Measurements from ENCODE around the gene PCDH9.
"Not testable (repeated sequence)": the region's sequence is repeated elsewhere in the genome, so short reads cannot be mapped to it uniquely, and the experiment has no call there.

Gene PCDH9

GRCh38 chr13:66811455-66811854, 418.7 kb downstream of the PCDH9 start:
- no peak for FAIRE-seq

- FAIRE-seq = peak; percentile 85
These were observed 420.7 kb downstream of the PCDH9 start for GRCh38 chr13:66809485-66809884.

GRCh38 chr13:66807251-66807650, 422.9 kb downstream of the PCDH9 start:
- no peak for FAIRE-seq

GRCh38 chr13:66805657-66806056, 424.5 kb downstream of the PCDH9 start:
- peak; percentile 46 for FAIRE-seq

- peak; percentile 33 for FAIRE-seq
These were observed 426.2 kb downstream of the PCDH9 start for GRCh38 chr13:66803808-66804456.

- FAIRE-seq = no peak
These were observed 426.9 kb downstream of the PCDH9 start for GRCh38 chr13:66803013-66803807.

- FAIRE-seq = no peak
These were observed 434.5 kb downstream of the PCDH9 start for GRCh38 chr13:66795636-66796035.

GRCh38 chr13:66794340-66795031, 435.6 kb downstream of the PCDH9 start:
- FAIRE-seq = no peak

DNA sequence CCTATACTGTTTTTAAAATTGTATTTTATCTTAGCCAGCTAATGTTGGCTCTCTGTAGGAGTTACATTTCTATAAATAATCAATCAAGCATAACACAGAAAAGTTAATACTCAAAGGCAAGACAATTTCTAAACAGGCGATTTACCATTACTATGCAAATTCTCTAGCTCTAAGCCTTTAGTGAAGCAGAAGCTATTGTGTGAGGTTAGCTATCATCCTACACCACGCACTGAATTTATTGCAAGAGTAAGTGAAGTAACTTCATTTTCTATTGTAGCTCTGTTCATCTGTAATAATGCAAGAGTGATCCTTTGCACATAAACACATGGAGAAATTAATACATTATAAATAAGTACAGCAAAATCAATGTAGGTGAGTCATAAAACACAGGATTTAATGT, 439.3 kb downstream of the PCDH9 start:
- FAIRE-seq = no peak

- FAIRE-seq = no peak
These were observed 448.9 kb downstream of the PCDH9 start for GRCh38 chr13:66781241-66781640.

GRCh38 chr13:66780814-66781213, 449.3 kb downstream of the PCDH9 start:
- FAIRE-seq = no peak

GRCh38 chr13:66778461-66778860, 451.7 kb downstream of the PCDH9 start:
- FAIRE-seq = no peak

DNA sequence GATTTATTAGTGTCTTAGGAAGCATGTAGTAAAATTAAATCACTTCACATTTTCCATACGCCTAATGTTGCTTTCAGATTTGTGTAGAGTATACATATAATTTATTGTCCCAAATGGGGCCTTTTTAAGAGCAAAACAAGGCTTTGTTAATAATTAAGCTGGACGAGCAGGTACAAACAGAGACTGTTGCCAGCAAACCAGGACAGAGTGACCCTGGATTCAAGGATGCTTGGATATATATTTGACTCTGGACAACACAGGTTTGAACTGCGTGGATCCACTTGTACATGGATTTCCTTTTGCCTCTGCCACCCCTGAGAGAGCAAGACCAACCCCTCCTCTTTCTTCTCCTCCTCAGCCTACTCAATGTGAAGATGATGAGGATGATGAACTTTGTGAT, 454.9 kb downstream of the PCDH9 start:
- FAIRE-seq = no peak

DNA sequence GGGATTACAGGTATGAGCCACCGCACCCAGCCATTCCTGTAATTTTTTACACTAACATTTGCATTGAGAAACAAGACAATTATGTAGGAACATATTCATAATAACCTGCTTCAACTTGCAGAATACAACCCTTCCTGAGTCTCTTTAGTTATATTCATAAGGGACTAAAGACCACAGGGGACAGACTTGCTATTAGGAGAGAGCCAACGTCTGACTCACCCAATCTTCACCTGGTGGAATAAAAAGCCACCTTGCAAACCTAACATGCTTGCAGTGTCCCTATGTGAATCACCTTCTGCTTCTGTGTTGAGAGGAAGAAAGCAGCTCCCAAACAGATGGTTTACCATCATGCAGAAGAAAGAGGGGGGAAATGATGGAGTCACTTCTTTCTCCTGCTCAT, 456.1 kb downstream of the PCDH9 start:
- FAIRE-seq = no peak

DNA sequence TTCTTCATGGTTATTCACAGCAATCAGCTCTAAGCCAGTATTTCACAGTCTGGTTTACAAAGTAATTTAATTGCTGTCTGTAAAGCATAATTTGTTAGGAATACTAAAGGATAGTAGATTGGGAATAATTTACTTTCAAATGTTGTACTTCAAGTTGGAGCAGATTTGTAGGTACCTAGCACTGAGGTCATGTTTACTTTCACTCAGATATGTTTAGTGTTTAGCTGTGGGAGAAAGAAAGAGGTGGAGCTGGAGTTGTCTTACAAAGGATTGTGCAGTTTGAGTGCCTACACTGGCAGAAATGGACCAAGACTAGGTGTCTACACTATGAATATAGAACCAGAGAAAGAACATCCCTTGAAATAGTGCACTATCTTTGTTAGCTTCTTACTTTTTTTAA, 464.6 kb downstream of the PCDH9 start:
- FAIRE-seq = no peak

GRCh38 chr13:66760678-66761077, 469.5 kb downstream of the PCDH9 start:
- not testable (repeated sequence) for FAIRE-seq

- no peak for FAIRE-seq
These were observed 470.2 kb downstream of the PCDH9 start for GRCh38 chr13:66759919-66760318.

- FAIRE-seq = no peak
These were observed 478.4 kb downstream of the PCDH9 start for GRCh38 chr13:66751691-66752090.

DNA sequence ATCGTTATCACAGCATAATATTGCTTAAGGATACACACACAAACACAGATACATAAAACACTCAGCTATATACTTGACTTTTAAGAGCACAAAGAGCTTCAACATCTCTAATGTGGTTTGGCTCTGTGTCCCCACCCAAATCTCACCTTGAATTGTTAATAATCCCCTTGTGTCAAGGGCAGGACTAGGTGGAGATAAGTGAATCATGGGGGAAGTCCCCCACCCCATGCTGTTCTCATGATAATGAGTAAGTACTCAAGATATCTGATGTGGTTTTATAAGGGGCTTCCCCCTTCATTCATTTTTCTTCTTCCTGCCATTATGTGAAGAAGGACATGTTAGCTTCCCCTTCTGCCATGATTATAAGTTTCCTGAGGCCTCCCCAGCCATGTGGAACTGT, 481.4 kb downstream of the PCDH9 start:
- no peak for FAIRE-seq

DNA sequence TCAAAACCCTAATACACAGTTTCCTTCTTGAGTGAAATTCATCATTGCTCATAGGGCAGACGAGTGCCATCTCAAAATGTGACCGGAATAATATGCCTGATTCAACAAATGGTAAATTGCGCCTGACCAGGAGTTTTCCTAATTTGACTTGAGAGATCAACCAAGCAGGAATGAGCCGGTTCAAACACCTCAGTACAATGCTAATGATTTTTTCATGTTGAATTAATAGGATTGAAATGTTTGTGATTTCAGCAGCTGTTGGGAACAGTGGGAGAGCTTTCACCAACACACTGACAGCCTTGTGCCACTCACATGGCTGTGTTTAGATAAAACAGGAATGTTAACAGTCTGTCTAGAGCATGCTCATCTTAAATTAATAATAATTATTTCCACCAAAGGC, 484.8 kb downstream of the PCDH9 start:
- no peak for FAIRE-seq

DNA sequence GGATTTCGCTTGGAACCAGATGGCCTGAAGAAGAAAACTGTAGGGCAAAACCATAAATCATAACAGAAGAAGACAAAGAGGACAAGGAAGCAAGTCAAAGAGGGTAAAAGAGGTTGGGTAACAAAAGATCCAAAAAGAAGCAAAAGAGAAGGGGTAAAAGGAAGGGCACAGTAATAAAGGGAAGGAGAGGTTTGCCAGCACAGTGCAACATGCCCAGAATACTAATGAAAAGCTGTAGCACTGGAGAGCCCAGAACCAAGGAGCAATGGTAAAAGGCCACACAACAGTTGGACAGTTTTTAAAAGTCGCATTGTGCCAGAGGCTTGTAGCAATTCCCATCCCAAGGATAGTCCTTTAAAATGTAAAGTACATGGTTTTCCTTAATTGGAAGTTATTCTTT, 506.6 kb downstream of the PCDH9 start:
- FAIRE-seq = no peak

GRCh38 chr13:66716538-66716937, 513.6 kb downstream of the PCDH9 start:
- FAIRE-seq = no peak

DNA sequence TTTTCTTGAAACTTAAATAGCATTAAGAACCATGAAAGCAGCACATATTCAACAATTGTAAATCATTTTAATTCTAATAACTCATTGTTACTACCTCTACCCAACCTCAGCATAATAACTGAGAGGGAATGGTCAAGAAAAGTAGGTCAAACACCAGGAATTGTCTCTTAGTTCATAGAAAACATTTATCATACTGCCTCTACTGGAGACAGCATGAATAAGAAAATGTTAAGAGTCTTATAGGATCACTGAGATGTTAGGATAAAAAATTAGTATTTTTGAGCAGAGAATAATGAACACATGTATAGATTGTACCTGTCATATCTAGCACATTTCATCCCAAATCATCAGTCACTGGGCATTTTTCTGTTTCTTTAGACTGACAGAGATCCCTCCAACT, 515.3 kb downstream of the PCDH9 start:
- no peak for FAIRE-seq

- no peak for FAIRE-seq
These were observed 526.0 kb downstream of the PCDH9 start for GRCh38 chr13:66704110-66704509.

All from endometrium (tissue), 2 donors.